GM21786 (cell line): ENCODE measurements around the gene BET1L.
"Not testable (repeated sequence)": the region's sequence is repeated elsewhere in the genome, so short reads cannot be mapped to it uniquely, and the experiment has no call there.

Experiments used
- ATAC-seq: cut with Tn5 transposase; IDR thresholded peaks from one replicate; pipeline ENCODE4 v1.9.1; 2021; ENCODE audit not compliant: unreplicated experiment

The BET1L gene

GRCh38 chr11:197741-198235 is 9.4 kb downstream of the BET1L start:
- no peak for ATAC-seq

- no peak for ATAC-seq
These were observed 10.1 kb downstream of the BET1L start for GRCh38 chr11:196786-197731.

- ATAC-seq: not testable (repeated sequence)
These were observed 13.7 kb downstream of the BET1L start for GRCh38 chr11:193481-193880.

GRCh38 chr11:192674-193128 is 14.5 kb downstream of the BET1L start, which contains the start of gene SCGB1C1:
SCGB1C1 (plus strand) TSS chr11:193078; CDS start chr11:193100, 22 bp downstream.
- not testable (repeated sequence) for ATAC-seq

GRCh38 chr11:191490-192478 is 15.4 kb downstream of the BET1L start:
- not testable (repeated sequence) for ATAC-seq

- ATAC-seq: not testable (repeated sequence)
These were observed 16.7 kb downstream of the BET1L start for GRCh38 chr11:190546-190945.

GRCh38 chr11:189843-190311 is 17.3 kb downstream of the BET1L start:
- ATAC-seq: peak; percentile 75

- not testable (repeated sequence) for ATAC-seq
These were observed 17.9 kb downstream of the BET1L start for GRCh38 chr11:189200-189783.

GRCh38 chr11:180242-180641 is 27.0 kb downstream of the BET1L start:
- not testable (repeated sequence) for ATAC-seq
